ENCODE results near the gene BBOF1.
"Not testable (repeated sequence)": the region's sequence is repeated elsewhere in the genome, so short reads cannot be mapped to it uniquely, and the experiment has no call there.

BBOF1 gene

GRCh38 chr14:74018586-74019407, at the start of gene BBOF1, which contains the start of gene ENTPD5:
Gene BBOF1 (plus strand): TSS chr14:74019349. CDS start chr14:74019479, 130 bp downstream.
Gene ENTPD5 (minus strand): TSS chr14:74019288. CDS start chr14:73988102, 31,186 bp downstream.
- peak; percentile 71 for DNase-seq

DNA sequence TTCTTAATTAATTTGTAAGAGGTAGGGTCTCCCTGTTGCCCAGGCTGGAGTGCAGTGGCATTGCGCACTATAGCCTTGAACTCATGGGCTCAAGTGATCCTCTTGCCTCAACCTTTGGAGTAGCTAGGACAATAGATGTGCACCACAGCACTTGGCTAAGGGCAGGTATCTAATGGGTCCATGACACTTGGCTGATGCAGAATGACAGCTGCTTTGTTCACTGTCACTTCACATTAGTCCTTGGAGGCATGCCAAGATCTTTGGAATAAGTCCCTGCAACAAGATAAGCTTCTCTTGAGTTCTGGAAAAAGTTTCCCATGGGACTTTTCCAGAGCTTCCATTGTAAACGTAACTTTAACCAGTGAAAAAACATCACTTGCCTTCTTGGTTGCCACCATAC, 45.7 kb upstream of the BBOF1 start:
- no peak for DNase-seq

DNA sequence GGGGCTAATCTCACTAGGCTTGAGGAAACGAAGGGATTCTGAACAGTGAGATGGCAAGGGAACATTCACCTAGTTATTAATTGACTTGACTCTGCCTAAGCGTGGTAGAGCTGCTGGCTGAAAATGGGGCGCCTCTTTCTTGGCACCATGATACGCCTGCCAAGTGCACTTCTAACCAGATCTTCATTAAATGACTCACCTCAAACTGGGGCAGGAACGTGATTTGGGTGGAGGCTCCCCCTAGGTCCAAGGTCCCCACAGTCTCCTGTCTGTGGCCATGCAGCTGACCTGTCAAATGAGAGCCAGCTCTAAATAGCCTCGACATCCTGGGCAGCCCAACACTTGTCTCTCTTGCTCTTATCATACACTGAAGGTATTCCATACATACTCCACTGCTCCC, 43.0 kb upstream of the BBOF1 start:
- DNase-seq: no peak

GRCh38 chr14:73977896-73978295, 41.3 kb upstream of the BBOF1 start:
- no peak for DNase-seq

DNA sequence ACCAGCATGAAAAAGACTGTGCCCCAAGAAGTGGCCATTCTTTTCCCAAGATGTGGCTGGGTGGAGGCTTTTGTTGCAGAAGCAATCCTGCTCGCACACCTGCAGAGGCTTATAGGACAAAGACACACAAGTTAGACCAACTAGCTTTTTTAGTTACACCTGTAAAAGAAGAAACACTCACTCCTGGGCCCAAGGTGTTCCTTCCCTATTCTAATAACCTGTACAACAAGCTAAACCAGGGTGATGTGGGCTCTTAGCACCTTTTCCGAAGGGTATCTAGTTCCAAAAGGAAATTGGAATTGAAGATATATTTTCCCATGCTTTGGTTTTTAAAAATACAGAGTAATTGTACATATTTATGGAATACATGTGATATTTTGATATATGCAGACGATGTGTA, 31.1 kb upstream of the BBOF1 start:
- DNase-seq: no peak

GRCh38 chr14:73988656-73989055, 30.5 kb upstream of the BBOF1 start:
- DNase-seq: not testable (repeated sequence)

GRCh38 chr14:73991092-73991491, 28.1 kb upstream of the BBOF1 start:
- no peak for DNase-seq

GRCh38 chr14:73994926-73995325, 24.2 kb upstream of the BBOF1 start:
- DNase-seq: not testable (repeated sequence)

GRCh38 chr14:73995977-73996378, 23.2 kb upstream of the BBOF1 start:
- no peak for DNase-seq

DNA sequence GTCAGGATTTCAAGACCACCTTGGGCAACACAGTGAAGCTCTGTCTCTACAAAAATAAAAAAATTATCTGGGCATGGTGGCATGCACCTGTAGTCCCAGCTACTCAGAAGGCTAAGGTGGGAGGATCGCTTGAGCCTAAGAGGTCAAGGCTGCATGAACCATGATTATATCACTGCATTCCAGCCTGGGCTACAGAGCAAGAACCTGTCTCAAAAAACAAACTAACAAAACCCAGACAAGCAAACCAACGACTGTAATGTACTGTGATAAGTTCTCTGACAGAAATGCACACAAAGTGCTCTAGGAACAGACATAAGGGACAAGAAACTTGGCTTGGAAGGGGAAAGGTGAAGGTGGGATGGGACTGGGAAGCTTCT, 22.4 kb upstream of the BBOF1 start:
- DNase-seq: no peak

GRCh38 chr14:73997108-73997943, 21.8 kb upstream of the BBOF1 start:
- DNase-seq: no peak

DNA sequence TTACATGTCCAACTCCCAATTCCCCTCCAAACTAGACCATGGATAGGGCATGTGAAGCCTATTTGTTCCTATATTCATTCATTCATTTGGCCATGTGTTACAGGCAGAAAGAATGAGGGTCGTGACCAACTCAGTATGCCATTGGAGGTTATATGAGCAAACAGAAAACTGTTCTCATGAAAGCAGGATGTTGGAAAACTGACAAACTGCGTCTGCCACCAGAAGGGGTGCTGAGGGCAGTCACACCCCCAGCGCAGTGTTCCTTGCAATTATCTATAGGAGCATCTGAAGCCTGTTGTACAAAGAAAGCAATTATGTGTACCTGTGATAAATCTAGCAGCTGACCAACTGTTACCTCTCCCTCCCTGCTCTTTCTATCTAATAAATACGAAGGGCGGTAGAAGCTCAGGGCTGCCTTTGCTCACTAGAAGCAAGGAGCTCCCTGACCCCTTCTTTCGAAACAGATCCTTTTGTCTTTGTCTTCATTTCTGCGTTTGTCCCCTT, 21.2 kb upstream of the BBOF1 start:
- no peak for DNase-seq

GRCh38 chr14:73998726-73999125, 20.4 kb upstream of the BBOF1 start:
- DNase-seq: no peak

DNA sequence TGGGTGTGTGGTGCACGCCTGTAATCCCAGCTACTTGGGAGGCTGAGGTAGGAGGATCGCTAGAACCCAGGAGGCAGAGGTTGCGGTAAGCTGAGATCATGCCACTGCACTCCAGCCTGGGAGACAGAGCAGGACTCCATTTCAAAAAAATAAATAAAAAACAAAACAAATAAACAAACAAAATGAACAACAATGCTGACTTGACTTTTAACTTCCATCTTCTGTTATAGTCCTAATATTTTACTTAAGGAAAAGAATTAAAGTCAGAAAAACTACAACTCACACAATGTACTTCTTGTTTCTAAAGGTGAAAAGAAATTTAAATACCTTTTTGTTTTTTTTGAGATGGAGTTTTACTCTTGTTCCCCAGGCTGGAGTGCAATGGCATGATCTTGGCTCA, 13.5 kb upstream of the BBOF1 start:
- not testable (repeated sequence) for DNase-seq

GRCh38 chr14:74008843-74009499, 10.2 kb upstream of the BBOF1 start:
- DNase-seq: no peak

DNA sequence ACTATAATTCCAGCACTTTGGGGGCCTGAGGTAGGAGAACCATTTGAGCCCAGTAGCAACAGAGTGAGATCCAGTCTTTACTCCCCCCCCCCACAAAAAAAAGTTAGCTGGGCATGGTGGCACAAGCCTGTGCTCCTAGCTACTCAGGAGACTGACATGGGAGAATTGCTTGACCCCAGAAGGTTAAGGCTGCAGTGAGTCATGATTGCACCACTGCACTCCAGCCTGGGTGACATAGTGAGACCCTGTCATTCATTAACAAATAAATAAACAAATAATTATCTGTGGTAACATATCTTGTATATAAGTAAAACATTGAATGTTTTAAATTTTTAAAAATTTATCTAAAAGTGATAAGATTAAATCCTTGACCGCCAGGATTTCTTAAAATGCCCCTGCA, 4.8 kb upstream of the BBOF1 start:
- DNase-seq: no peak

DNA sequence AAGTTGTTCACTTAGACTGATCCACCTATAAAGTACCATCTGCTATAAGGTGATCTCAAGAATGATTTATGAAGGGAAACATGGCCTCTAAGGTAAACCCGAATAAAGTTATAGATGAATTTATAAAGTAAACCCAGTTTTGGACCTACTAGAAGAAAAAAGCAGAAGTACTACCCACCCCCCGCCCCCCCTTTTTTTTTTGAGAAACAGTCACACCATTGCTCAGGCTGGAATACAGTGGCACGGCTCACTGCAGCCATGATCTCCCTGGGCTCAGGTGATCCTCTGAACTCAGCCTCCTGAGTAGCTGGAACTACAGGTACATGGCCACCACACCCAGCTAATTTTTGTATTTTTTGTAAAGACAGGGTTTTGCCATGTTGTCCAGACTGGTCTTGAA, 4.0 kb upstream of the BBOF1 start:
- no peak for DNase-seq

DNA sequence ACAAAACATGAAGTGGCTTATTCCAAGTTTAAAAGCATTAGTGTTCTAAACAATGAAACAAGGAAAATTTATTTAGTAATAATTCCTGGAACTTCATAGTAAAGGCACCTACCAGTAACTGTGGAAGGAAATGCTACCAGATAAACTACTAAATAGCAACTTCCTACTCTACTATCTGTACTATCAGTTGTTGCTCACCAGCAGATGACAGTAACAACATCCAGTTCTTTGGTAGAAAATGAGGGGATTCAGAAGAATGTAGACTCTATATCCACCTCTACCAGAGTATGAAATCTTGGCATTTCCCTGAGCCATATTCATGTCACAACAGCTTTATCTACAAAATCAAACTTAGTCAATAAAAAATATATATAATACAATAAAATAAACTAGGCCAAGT, 3.2 kb upstream of the BBOF1 start:
- DNase-seq: no peak

- DNase-seq: no peak
Measured at GRCh38 chr14:74018174-74018585, 969 bp upstream of the BBOF1 start.

DNA sequence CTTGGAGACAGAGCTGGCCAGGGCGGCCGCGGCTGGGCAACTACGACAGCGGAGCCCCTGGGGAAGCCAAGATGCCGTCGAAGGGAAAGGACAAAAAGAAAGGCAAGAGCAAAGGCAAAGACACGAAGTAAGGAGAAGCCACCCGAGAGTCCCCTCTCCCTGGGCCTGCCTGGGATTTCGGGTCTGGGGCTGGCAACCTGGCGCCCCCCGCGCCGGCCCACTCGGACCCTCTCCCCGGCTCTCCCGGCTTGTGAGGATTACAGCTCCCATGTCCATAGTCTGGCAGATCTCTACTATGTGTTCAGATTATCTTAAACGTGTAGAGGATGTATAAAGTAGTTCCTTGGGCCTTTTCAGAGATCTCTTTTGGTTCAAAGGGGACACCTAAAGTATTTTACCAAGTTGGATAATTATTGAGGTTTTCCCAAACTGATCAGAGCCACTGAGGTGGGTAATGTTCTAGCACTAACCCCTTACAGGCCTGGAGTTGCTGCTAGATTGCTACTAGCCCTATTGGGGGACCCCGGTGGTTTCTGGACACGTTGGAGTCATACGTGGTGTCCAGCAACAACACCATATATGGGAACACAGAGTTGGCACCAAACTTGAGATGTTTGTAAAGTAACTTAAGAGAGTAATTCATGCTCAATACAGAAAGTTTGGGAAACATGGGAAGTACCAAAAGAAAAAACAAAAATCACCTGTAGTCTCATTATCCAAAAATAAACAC, 424 bp downstream of the BBOF1 start:
- DNase-seq: no peak

DNA sequence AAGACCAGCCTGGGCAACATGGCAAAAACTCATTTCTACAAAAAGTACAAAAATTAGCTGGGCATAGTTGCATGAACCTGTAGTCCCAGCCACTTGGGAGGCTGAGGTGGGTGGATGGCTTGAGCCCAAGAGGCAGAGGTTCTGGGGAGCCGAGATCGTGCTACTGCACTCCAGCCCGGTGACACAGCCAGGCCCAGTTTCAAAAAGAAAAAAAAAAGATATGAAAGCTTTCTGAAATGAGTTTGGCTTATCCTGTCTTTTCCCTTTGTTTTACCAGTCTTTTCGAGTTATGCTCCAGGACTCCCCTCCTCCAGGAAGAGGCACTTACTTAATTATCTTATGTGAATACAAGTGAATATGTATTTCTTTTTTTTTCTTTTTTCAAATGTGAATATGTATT, 3.2 kb downstream of the BBOF1 start:
- DNase-seq: no peak

DNA sequence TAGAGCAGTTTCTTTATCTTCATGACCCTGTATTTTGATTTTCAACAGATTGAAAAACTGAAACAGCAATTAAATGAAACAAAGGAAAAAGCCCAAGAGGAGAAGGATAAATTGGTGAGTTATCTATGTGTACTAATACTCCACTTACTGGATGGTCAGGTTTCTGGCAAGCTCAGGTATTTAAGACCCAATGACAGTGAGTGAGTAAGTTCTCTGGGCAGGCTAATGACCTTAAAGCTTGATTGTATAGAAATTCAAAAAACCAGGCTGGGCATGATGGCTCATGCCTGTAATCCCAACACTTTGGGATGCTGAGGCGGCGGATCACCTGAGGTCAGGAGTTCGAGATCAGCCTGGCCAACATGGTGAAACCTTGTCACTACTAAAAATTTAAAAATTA, 10.0 kb downstream of the BBOF1 start:
- DNase-seq: no peak

DNA sequence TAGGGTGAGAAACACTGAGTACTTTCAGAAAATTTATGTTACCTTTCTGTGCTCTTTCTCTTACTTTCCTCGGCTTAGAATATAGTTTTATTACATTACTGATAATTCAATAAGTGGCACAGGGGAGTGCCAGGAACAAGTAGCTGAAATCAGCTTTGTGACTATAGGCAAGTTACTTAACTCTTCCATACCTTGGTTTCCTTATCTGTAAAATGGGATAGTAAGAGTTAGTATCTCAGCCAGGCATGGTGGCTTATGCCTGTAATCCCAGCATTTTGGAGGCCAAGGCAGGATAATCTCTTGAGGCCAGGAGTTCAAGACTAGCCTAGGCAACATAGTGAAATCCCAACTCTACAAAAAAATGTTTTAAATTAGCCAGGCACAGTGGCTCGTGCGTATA, 15.4 kb downstream of the BBOF1 start:
- DNase-seq: no peak
